Thyroid gland (tissue), 4 donors: ENCODE measurements around the gene INTS3.

ENCODE experiments used
- POLR2A ChIP-seq, 2 donors: fragments of 450-650 bp; IDR thresholded peaks; one replicate each; pipeline ENCODE4 v1.6.1; 2017; ENCODE audit warnings: antibody characterized with exemption in 2 of 2, mild to moderate bottlenecking in 2 of 2, moderate library complexity in 1 of 2
- TF ChIP-seq, protein P1 (sequence below), 6 experiments: fragments of 200-600 bp in 3 of 6; fragments of 450-650 bp in 3 of 6; sonication (generic) in 3 of 6; IDR thresholded peaks; one replicate each; pipeline ENCODE4 v1.5.1; 2016 to 2019; ENCODE audit warnings: antibody characterized with exemption in 6 of 6, mild to moderate bottlenecking in 2 of 6, inconsistent platforms in 1 of 6, moderate library complexity in 1 of 6

DNA sequence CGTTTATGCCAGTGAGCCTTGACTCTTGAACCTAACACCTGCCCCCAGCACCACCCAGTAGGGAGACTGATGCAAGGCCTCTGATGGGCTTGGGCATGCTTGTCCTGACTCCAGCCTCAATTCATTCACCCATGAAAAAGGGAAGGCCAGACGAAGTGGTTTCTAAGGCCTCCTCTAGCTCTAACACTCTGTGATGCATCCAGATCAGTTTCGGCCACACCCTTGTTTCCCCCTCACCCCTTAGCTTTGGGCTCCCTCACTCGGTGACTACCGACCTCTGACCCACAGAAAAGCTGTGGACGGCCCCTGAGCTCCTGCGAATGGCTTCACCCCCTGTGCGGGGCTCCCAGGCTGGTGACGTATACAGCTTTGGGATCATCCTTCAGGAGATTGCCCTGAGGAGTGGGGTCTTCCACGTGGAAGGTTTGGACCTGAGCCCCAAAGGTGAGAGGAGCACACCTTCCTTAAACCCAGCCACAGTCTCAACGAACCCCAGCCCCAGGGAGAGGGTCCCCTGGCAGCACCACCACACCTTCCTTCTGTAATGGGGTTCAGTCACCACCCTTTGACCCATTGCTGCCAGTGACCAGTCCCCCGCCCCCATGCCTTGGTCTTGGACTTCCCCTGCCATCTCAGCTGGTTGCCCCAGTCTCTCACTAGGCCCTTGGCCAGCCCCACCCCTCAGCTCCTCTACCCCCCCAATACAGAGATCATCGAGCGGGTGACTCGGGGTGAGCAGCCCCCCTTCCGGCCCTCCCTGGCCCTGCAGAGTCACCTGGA, 40.3 kb upstream of the INTS3 start:
- TF ChIP-seq POLR2A (IDR thresholded peaks at IDR 0.05) = no peak
- TF ChIP-seq, protein P1, sequence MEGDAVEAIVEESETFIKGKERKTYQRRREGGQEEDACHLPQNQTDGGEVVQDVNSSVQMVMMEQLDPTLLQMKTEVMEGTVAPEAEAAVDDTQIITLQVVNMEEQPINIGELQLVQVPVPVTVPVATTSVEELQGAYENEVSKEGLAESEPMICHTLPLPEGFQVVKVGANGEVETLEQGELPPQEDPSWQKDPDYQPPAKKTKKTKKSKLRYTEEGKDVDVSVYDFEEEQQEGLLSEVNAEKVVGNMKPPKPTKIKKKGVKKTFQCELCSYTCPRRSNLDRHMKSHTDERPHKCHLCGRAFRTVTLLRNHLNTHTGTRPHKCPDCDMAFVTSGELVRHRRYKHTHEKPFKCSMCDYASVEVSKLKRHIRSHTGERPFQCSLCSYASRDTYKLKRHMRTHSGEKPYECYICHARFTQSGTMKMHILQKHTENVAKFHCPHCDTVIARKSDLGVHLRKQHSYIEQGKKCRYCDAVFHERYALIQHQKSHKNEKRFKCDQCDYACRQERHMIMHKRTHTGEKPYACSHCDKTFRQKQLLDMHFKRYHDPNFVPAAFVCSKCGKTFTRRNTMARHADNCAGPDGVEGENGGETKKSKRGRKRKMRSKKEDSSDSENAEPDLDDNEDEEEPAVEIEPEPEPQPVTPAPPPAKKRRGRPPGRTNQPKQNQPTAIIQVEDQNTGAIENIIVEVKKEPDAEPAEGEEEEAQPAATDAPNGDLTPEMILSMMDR (IDR thresholded peaks at IDR 0.05) = no peak
